K562 (cell line): ENCODE data around the gene TRPM2.

Experiments used
- CBX8 ChIP-seq: fragments of 200-600 bp; sonication (generic); IDR thresholded peaks from 2 replicates; pipeline ENCODE4 v1.6.1; 2012; ENCODE audit warnings: borderline replicate concordance, mixed run types, low read depth, mild to moderate bottlenecking, moderate library complexity, mixed read lengths, low read length, control low read depth, inconsistent platforms; ENCODE audit not compliant: poor library complexity, severe bottlenecking; ENCODE audit errors: extremely low read depth
- CHD4 ChIP-seq: fragments of 200-600 bp; sonication (generic); IDR thresholded peaks from 3 replicates; pipeline ENCODE4 v1.6.1; 2012; ENCODE audit warnings: low read depth, mild to moderate bottlenecking, mixed read lengths, low read length, inconsistent platforms; ENCODE audit not compliant: insufficient read depth, insufficient replicate concordance, poor library complexity, severe bottlenecking
- DACH1 ChIP-seq: fragments of 450-650 bp; IDR thresholded peaks from 2 replicates; pipeline ENCODE4 v1.6.1; 2018; ENCODE audit not compliant: partially characterized antibody
- HDGF ChIP-seq: fragments of 450-650 bp; IDR thresholded peaks from 2 replicates; pipeline ENCODE4 v1.6.1; 2016
- JUND ChIP-seq, 2 experiments: IDR thresholded peaks; 2 replicates in 1 of 2; 3 replicates in 1 of 2; pipeline ENCODE4 v1.6.1; 2011; ENCODE audit warnings: borderline replicate concordance in 2 of 2, low read depth in 2 of 2, low read length in 2 of 2, improper control_type of control experiment in 1 of 2, missing biosample characterization in 1 of 2, missing genetic modification characterization in 1 of 2, missing genetic modification reagents in 1 of 2
- NR2F6 ChIP-seq: fragments of 450-650 bp; formaldehyde crosslinking; IDR thresholded peaks from 2 replicates; pipeline ENCODE4 v1.4.0; 2020; ENCODE audit warnings: mild to moderate bottlenecking
- RAD21 ChIP-seq, 2 experiments: fragments of 250-450 bp in 1 of 2; fragments of 450-650 bp in 1 of 2; sonication (Bioruptor Pico) in 1 of 2; formaldehyde crosslinking in 1 of 2; IDR thresholded peaks in 1 of 2; conservative IDR thresholded peaks in 1 of 2; 2 replicates each; pipeline versions ENCODE4 v1.4.0 to v1.8.0; 2020 to 2022; ENCODE audit warnings: mild to moderate bottlenecking in 2 of 2, moderate library complexity in 1 of 2
- SMARCB1 ChIP-seq: IDR thresholded peaks from 2 replicates; pipeline ENCODE4 v1.6.1; 2011; ENCODE audit warnings: improper control_type of control experiment, low read depth; ENCODE audit not compliant: insufficient read length
- SP1 ChIP-seq: sonication (generic); formaldehyde crosslinking; IDR thresholded peaks from 2 replicates; pipeline ENCODE4 v1.8.1; 2022; ENCODE audit warnings: mild to moderate bottlenecking, missing genetic modification reagents
- SPI1 ChIP-seq: IDR thresholded peaks from 2 replicates; pipeline ENCODE4 v1.6.1; 2011; ENCODE audit warnings: low read depth, low read length, control low read depth, borderline replicate concordance
- ZFP36 ChIP-seq: fragments of 150-350 bp; IDR thresholded peaks from 2 replicates; pipeline ENCODE4 v1.6.1; 2018; ENCODE audit warnings: low read length, low read depth; ENCODE audit not compliant: partially characterized antibody
- TF ChIP-seq, protein P1 (sequence below), 3 experiments: IDR thresholded peaks in 2 of 3; conservative IDR thresholded peaks in 1 of 3; 2 replicates each; pipeline ENCODE4 v1.5.1; 2011 to 2012; ENCODE audit warnings: low read length in 3 of 3, mild to moderate bottlenecking in 3 of 3, control low read depth in 2 of 3, improper control_type of control experiment in 1 of 3, inconsistent platforms in 1 of 3, low read depth in 1 of 3, mixed read lengths in 1 of 3, moderate library complexity in 1 of 3; ENCODE audit not compliant: insufficient read depth in 2 of 3
- TF ChIP-seq, protein P2 (sequence below): sonication (generic); formaldehyde crosslinking; IDR thresholded peaks from 2 replicates; pipeline ENCODE4 v1.9.0; 2022; ENCODE audit warnings: mild to moderate bottlenecking, missing genetic modification reagents

- TF ChIP-seq SMARCB1 (no peak), NR2F6 (no peak), SP1 (CRISPR knock-in tag) (no peak), DACH1 (peak; percentile 97), SPI1 (no peak), JUND (IDR thresholded peaks at IDR 0.05; ENCODE audit: borderline replicate concordance, low read depth, low read length) (no peak), JUND (tag; IDR thresholded peaks at IDR 0.05; ENCODE audit: borderline replicate concordance, low read depth, low read length) (no peak), CHD4 (no peak), CBX8 (no peak), RAD21 (CRISPR knock-in tag; conservative IDR thresholded peaks at IDR 0.05 in 1 of 2, IDR thresholded peaks at IDR 0.05 in 1 of 2) (no peak), HDGF (no peak), ZFP36 (no peak)
- TF ChIP-seq, protein P1, sequence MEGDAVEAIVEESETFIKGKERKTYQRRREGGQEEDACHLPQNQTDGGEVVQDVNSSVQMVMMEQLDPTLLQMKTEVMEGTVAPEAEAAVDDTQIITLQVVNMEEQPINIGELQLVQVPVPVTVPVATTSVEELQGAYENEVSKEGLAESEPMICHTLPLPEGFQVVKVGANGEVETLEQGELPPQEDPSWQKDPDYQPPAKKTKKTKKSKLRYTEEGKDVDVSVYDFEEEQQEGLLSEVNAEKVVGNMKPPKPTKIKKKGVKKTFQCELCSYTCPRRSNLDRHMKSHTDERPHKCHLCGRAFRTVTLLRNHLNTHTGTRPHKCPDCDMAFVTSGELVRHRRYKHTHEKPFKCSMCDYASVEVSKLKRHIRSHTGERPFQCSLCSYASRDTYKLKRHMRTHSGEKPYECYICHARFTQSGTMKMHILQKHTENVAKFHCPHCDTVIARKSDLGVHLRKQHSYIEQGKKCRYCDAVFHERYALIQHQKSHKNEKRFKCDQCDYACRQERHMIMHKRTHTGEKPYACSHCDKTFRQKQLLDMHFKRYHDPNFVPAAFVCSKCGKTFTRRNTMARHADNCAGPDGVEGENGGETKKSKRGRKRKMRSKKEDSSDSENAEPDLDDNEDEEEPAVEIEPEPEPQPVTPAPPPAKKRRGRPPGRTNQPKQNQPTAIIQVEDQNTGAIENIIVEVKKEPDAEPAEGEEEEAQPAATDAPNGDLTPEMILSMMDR (IDR thresholded peaks at IDR 0.05 in 2 of 3, conservative IDR thresholded peaks at IDR 0.05 in 1 of 3; ENCODE audit: insufficient read depth in 2 of 3, low read depth in 1 of 3, low read length in 3 of 3), result no peak
- TF ChIP-seq, protein P2, sequence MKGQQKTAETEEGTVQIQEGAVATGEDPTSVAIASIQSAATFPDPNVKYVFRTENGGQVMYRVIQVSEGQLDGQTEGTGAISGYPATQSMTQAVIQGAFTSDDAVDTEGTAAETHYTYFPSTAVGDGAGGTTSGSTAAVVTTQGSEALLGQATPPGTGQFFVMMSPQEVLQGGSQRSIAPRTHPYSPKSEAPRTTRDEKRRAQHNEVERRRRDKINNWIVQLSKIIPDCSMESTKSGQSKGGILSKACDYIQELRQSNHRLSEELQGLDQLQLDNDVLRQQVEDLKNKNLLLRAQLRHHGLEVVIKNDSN, result no peak
These were observed 28.5 kb downstream of the TRPM2 start for GRCh38 chr21:44381874-44382273.
